HepG2 (cell line): ENCODE data around the gene P3R3URF. TPM values are rescaled to one million over a fixed set of nuclear protein-coding genes. Genes with fewer than 3 reads are reported as not detected.

Experiments
- MAZ ChIP-seq, 2 experiments: sonication (generic) in 1 of 2; formaldehyde crosslinking in 1 of 2; IDR thresholded peaks; 2 replicates each; pipeline versions ENCODE4 v1.5.0 to v1.6.1; 2012 to 2020; ENCODE audit warnings: low read depth in 2 of 2, mild to moderate bottlenecking in 2 of 2, borderline replicate concordance in 1 of 2, improper control_type of control experiment in 1 of 2, low read length in 1 of 2, missing genetic modification reagents in 1 of 2, moderate library complexity in 1 of 2
- NFKB2 ChIP-seq: sonication (generic); formaldehyde crosslinking; IDR thresholded peaks from 2 replicates; pipeline ENCODE4 v1.4.0; 2020; ENCODE audit warnings: missing genetic modification reagents, borderline replicate concordance
- NR2F2 ChIP-seq: IDR thresholded peaks from 2 replicates; pipeline ENCODE4 v1.6.1; 2012; ENCODE audit warnings: low read depth, inconsistent platforms, borderline replicate concordance
- PITX1 ChIP-seq: sonication (generic); formaldehyde crosslinking; IDR thresholded peaks from 2 replicates; pipeline ENCODE4 v1.5.1; 2020; ENCODE audit warnings: mild to moderate bottlenecking, missing genetic modification reagents
- RAD21 ChIP-seq: fragments of 450-650 bp; formaldehyde crosslinking; IDR thresholded peaks from 2 replicates; pipeline ENCODE4 v1.5.0; 2020; ENCODE audit warnings: mild to moderate bottlenecking
- RXRA ChIP-seq: sonication (generic); formaldehyde crosslinking; IDR thresholded peaks from 2 replicates; pipeline ENCODE4 v1.5.1; 2020; ENCODE audit warnings: missing genetic modification reagents
- SALL1 ChIP-seq: sonication (generic); formaldehyde crosslinking; IDR thresholded peaks from 2 replicates; pipeline ENCODE4 v1.8.0; 2022; ENCODE audit warnings: mild to moderate bottlenecking, missing genetic modification reagents
- SOX13 ChIP-seq, 3 experiments: fragments of 450-650 bp in 1 of 3; sonication (generic) in 1 of 3; formaldehyde crosslinking in 1 of 3; IDR thresholded peaks in 2 of 3; conservative IDR thresholded peaks in 1 of 3; 2 replicates each; pipeline versions ENCODE4 v1.5.0 to v1.6.1; 2016 to 2020; ENCODE audit warnings: antibody characterized with exemption in 1 of 3, mild to moderate bottlenecking in 1 of 3, missing compliant biosample characterization in 1 of 3, missing genetic modification reagents in 1 of 3, moderate library complexity in 1 of 3
- SP1 ChIP-seq, 2 experiments: fragments of 450-650 bp in 1 of 2; sonication (generic) in 1 of 2; formaldehyde crosslinking in 1 of 2; IDR thresholded peaks; 2 replicates each; pipeline versions ENCODE4 v1.4.0 to v1.6.1; 2016 to 2020; ENCODE audit warnings: missing genetic modification reagents in 1 of 2
- ZFP36L1 ChIP-seq: sonication (generic); formaldehyde crosslinking; IDR thresholded peaks from 2 replicates; pipeline ENCODE4 v1.8.0; 2022; ENCODE audit warnings: mild to moderate bottlenecking, missing genetic modification reagents, moderate library complexity
- ZNF883 ChIP-seq: sonication (generic); formaldehyde crosslinking; IDR thresholded peaks from 2 replicates; pipeline ENCODE4 v1.5.1; 2020; ENCODE audit warnings: mild to moderate bottlenecking, missing genetic modification reagents; ENCODE audit errors: not compliant biosample characterization
- polyA plus RNA-seq, 8 experiments: library from polyadenylated mRNA; depleted of rRNA in 3 of 8; stranded (reverse) in 7 of 8; unstranded in 1 of 8; fragments of >200 nt; fragmentation: Illumina TruSeq in 4 of 8; extraction: Trizol in 4 of 8; gene quantifications; 2 replicates each; pipeline versions ENCODE4 v1.2.1 to v1.2.3, GENCODE V29; 2011 to 2016; ENCODE audit warnings: low read depth in 4 of 8, missing spikeins in 1 of 8, mixed read lengths in 1 of 8; ENCODE audit not compliant: insufficient read depth in 1 of 8
- total RNA-seq, 5 experiments: library from RNA; depleted of rRNA; stranded (reverse); fragments of >200 nt; fragmentation: Illumina TruSeq; extraction: Trizol; gene quantifications; 2 replicates each; pipeline ENCODE4 v1.2.3, GENCODE V29; 2016; ENCODE audit warnings: low read depth in 1 of 5
- TF ChIP-seq, protein P1 (sequence below): sonication (generic); formaldehyde crosslinking; IDR thresholded peaks from 2 replicates; pipeline ENCODE4 v1.9.0; 2021; ENCODE audit warnings: missing genetic modification reagents, mild to moderate bottlenecking, borderline replicate concordance
- TF ChIP-seq, protein P2 (sequence below): sonication (generic); formaldehyde crosslinking; IDR thresholded peaks from 2 replicates; pipeline ENCODE4 v1.5.1; 2020; ENCODE audit warnings: mild to moderate bottlenecking, missing genetic modification reagents, moderate library complexity
- TF ChIP-seq, protein P3 (sequence below), 2 experiments: sonication (generic) in 1 of 2; formaldehyde crosslinking in 1 of 2; IDR thresholded peaks; 2 replicates each; pipeline versions ENCODE4 v1.4.0 to v1.6.1; 2018 to 2020; ENCODE audit warnings: missing genetic modification reagents in 2 of 2, borderline replicate concordance in 1 of 2, low read depth in 1 of 2, mild to moderate bottlenecking in 1 of 2, missing biosample characterization in 1 of 2
- TF ChIP-seq, protein P4 (sequence below): sonication (generic); formaldehyde crosslinking; IDR thresholded peaks from 2 replicates; pipeline ENCODE4 v1.5.0; 2020; ENCODE audit warnings: mild to moderate bottlenecking, missing genetic modification reagents, borderline replicate concordance

Gene P3R3URF
- total and polyA plus RNA-seq, 2 of the 13 experiments (the other 11 are each of a cell fraction or from before 2014, with no cell fraction given): not detected

DNA sequence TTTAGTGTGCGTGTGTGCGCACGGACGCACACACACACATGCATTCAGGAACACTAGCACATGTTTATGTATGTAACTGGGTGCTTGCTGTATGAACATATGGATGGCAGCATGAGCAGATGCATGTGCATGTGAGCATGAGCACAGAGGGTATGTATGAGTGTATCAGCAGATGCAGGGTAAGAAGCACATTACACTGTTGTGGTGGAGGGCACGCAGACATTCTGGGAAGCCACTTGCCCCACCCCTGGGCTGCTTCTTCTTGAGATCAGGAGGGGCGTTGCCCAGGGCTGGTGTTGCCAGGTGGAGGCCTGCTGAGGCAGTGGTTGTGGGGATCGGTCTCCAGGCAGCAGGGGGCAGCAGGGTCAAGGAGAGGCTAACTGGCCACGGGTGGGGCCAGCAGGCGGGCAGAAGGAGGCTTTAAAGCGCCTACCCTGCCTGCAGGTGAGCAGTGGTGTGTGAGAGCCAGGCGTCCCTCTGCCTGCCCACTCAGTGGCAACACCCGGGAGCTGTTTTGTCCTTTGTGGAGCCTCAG is 3.9 kb upstream of the P3R3URF start (continued):
- TF ChIP-seq, protein P1, sequence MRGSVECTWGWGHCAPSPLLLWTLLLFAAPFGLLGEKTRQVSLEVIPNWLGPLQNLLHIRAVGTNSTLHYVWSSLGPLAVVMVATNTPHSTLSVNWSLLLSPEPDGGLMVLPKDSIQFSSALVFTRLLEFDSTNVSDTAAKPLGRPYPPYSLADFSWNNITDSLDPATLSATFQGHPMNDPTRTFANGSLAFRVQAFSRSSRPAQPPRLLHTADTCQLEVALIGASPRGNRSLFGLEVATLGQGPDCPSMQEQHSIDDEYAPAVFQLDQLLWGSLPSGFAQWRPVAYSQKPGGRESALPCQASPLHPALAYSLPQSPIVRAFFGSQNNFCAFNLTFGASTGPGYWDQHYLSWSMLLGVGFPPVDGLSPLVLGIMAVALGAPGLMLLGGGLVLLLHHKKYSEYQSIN: no peak
- TF ChIP-seq, protein P2, sequence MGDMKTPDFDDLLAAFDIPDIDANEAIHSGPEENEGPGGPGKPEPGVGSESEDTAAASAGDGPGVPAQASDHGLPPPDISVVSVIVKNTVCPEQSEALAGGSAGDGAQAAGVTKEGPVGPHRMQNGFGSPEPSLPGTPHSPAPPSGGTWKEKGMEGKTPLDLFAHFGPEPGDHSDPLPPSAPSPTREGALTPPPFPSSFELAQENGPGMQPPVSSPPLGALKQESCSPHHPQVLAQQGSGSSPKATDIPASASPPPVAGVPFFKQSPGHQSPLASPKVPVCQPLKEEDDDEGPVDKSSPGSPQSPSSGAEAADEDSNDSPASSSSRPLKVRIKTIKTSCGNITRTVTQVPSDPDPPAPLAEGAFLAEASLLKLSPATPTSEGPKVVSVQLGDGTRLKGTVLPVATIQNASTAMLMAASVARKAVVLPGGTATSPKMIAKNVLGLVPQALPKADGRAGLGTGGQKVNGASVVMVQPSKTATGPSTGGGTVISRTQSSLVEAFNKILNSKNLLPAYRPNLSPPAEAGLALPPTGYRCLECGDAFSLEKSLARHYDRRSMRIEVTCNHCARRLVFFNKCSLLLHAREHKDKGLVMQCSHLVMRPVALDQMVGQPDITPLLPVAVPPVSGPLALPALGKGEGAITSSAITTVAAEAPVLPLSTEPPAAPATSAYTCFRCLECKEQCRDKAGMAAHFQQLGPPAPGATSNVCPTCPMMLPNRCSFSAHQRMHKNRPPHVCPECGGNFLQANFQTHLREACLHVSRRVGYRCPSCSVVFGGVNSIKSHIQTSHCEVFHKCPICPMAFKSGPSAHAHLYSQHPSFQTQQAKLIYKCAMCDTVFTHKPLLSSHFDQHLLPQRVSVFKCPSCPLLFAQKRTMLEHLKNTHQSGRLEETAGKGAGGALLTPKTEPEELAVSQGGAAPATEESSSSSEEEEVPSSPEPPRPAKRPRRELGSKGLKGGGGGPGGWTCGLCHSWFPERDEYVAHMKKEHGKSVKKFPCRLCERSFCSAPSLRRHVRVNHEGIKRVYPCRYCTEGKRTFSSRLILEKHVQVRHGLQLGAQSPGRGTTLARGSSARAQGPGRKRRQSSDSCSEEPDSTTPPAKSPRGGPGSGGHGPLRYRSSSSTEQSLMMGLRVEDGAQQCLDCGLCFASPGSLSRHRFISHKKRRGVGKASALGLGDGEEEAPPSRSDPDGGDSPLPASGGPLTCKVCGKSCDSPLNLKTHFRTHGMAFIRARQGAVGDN (CRISPR knock-in tag): peak; percentile 54
- TF ChIP-seq RXRA (CRISPR knock-in tag): 0 out of 2 replicates have a peak, but pooled peaks have one; percentile 26
- TF ChIP-seq PITX1 (CRISPR knock-in tag): no peak
- no peak for TF ChIP-seq MAZ (IDR thresholded peaks at IDR 0.05; ENCODE audit: borderline replicate concordance, low read depth, low read length)
- TF ChIP-seq MAZ (CRISPR knock-in tag; IDR thresholded peaks at IDR 0.05; ENCODE audit: low read depth): peak; percentile 21; the same call in 1 of the 2 replicates
- peak; percentile 43 for TF ChIP-seq SALL1 (CRISPR knock-in tag)
- TF ChIP-seq SOX13 (IDR thresholded peaks at IDR 0.05): no peak
- TF ChIP-seq SOX13 (CRISPR knock-in tag; conservative IDR thresholded peaks at IDR 0.05 in 1 of 2, IDR thresholded peaks at IDR 0.05 in 1 of 2): no peak
- no peak for TF ChIP-seq SP1 (IDR thresholded peaks at IDR 0.05)
- no peak for TF ChIP-seq SP1 (CRISPR knock-in tag; IDR thresholded peaks at IDR 0.05)
- no peak for TF ChIP-seq NFKB2 (CRISPR knock-in tag)
- TF ChIP-seq, protein P3, sequence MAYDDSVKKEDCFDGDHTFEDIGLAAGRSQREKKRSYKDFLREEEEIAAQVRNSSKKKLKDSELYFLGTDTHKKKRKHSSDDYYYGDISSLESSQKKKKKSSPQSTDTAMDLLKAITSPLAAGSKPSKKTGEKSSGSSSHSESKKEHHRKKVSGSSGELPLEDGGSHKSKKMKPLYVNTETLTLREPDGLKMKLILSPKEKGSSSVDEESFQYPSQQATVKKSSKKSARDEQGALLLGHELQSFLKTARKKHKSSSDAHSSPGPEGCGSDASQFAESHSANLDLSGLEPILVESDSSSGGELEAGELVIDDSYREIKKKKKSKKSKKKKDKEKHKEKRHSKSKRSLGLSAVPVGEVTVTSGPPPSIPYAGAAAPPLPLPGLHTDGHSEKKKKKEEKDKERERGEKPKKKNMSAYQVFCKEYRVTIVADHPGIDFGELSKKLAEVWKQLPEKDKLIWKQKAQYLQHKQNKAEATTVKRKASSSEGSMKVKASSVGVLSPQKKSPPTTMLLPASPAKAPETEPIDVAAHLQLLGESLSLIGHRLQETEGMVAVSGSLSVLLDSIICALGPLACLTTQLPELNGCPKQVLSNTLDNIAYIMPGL (CRISPR knock-in tag; IDR thresholded peaks at IDR 0.05; ENCODE audit: borderline replicate concordance in 1 of 2, low read depth in 1 of 2): 0 out of 4 replicates have a peak, but pooled peaks of 1 of the 2 experiments have one; percentile 33
- no peak for TF ChIP-seq NR2F2
- no peak for TF ChIP-seq ZNF883 (CRISPR knock-in tag)
- TF ChIP-seq RAD21: peak; percentile 59
- TF ChIP-seq ZFP36L1 (CRISPR knock-in tag): peak; percentile 42; the same call in 1 of the 2 replicates
- TF ChIP-seq, protein P4, sequence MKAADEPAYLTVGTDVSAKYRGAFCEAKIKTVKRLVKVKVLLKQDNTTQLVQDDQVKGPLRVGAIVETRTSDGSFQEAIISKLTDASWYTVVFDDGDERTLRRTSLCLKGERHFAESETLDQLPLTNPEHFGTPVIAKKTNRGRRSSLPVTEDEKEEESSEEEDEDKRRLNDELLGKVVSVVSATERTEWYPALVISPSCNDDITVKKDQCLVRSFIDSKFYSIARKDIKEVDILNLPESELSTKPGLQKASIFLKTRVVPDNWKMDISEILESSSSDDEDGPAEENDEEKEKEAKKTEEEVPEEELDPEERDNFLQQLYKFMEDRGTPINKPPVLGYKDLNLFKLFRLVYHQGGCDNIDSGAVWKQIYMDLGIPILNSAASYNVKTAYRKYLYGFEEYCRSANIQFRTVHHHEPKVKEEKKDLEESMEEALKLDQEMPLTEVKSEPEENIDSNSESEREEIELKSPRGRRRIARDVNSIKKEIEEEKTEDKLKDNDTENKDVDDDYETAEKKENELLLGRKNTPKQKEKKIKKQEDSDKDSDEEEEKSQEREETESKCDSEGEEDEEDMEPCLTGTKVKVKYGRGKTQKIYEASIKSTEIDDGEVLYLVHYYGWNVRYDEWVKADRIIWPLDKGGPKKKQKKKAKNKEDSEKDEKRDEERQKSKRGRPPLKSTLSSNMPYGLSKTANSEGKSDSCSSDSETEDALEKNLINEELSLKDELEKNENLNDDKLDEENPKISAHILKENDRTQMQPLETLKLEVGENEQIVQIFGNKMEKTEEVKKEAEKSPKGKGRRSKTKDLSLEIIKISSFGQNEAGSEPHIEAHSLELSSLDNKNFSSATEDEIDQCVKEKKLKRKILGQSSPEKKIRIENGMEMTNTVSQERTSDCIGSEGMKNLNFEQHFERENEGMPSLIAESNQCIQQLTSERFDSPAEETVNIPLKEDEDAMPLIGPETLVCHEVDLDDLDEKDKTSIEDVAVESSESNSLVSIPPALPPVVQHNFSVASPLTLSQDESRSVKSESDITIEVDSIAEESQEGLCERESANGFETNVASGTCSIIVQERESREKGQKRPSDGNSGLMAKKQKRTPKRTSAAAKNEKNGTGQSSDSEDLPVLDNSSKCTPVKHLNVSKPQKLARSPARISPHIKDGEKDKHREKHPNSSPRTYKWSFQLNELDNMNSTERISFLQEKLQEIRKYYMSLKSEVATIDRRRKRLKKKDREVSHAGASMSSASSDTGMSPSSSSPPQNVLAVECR (CRISPR knock-in tag): no peak
